ENCODE results near the gene PCGF1.

PCGF1 gene

GRCh38 chr2:74524955-74525716 lies 17.6 kb upstream of the PCGF1 start:
- TF ChIP-seq CTCF (IDR thresholded peaks at IDR 0.05; ENCODE audit: insufficient read depth, low read length, missing control alignments) = no peak
- ChIA-PET POLR2A (no interaction called here), CTCF (interaction anchor here (1.4 kb wide), 1 partner anchor 61 kb away, joined by 6 read pairs; no protein-coding TSS in a partner anchor)
- H3K4me3 ChIP-seq (ENCODE audit: low read depth, low read length) = no peak overlapping the region
- no peak for DNase-seq (ENCODE audit: low read depth, low spot score)

DNA sequence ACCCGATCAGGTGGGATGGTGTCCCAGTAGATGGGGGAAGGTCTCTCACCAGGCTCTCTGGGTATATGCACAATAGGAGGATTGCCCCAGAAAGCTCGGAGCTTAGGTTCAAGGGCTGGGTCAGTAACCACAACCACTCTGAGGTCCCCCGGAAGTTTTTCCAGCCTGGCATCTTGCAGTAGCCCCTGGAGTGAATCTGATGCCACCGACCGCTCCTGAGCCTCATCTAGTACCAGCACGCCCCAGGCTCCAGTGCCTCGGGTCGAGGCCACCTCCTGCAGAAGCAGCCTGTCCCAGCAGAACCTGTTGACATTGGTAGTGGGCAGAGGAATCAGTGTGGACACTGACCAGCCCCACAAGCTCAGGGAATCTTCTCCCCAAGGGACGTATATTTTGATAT lies 16.5 kb upstream of the PCGF1 start:
- POLR2A ChIA-PET = no interaction called here

GRCh38 chr2:74522516-74522915 lies 15.0 kb upstream of the PCGF1 start:
- DNase-seq (ENCODE audit: low read depth, low spot score) = no peak
- no peak for TF ChIP-seq CTCF (IDR thresholded peaks at IDR 0.05; ENCODE audit: insufficient read depth, low read length, missing control alignments)
- ChIA-PET POLR2A (no interaction called here), CTCF (interaction anchor here (0.7 to 1.1 kb wide), 4 partner anchors 9 to 65 kb away, joined by 3 to 4 read pairs (median 3); no protein-coding TSS in a partner anchor)
- H3K4me3 ChIP-seq (ENCODE audit: low read depth, low read length) = no peak overlapping the region

More for the DNA sequence above, 16.5 kb upstream of the PCGF1 start:
- no peak for DNase-seq (ENCODE audit: low read depth, low spot score)
- CTCF ChIA-PET = no interaction called here
- no peak for TF ChIP-seq CTCF (IDR thresholded peaks at IDR 0.05; ENCODE audit: insufficient read depth, low read length, missing control alignments)
- H3K4me3 ChIP-seq (ENCODE audit: low read depth, low read length) = no peak overlapping the region

- ChIA-PET POLR2A (interaction anchor here (0.8 kb wide), 1 partner anchor 9 kb away, joined by 3 read pairs; the partner anchor contains the start of gene PCGF1), CTCF (interaction anchor here (1.9 kb wide), 1 partner anchor 13 kb away, joined by 4 read pairs; the partner anchor contains the start of genes AUP1 and HTRA2)
- H3K4me3 ChIP-seq (ENCODE audit: low read depth, low read length) = no peak overlapping the region
- DNase-seq (ENCODE audit: low read depth, low spot score) = no peak
- no peak for TF ChIP-seq CTCF (IDR thresholded peaks at IDR 0.05; ENCODE audit: insufficient read depth, low read length, missing control alignments)
Measured at GRCh38 chr2:74516650-74517049, 9.2 kb upstream of the PCGF1 start.

DNA sequence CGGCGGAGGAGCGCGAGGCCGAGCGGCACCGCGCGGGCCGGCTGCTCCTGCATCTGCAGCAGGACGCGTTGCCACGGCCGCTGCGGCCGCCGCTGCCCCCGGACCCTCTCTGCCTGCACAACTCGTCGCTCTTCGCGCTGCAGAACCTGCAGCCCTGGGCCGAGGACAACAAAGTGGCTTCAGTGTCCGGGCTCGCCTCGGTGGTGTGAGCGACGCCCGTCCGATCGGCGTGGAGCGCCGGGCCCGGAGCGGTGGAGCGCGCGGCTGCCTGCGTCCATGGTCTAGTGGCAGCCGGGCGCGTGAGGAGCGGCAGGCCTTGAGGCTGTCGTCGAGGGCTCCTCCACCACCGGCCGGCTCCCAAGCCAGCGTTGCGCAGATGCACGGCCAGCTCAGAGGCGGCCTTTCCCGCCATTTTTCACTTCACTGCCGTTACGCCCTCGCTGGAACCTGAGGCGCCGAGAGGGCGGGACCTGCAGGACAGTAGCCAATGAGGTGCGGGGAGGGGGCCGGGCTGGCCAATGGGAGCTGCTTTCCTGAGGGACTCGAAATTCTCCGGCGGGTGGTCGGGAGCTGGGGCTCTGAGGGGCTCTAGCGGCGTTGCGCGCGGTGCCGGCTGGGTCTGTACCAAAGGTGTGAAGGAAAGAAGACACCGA lies 8.6 kb upstream of the PCGF1 start:
- TF ChIP-seq CTCF (IDR thresholded peaks at IDR 0.05; ENCODE audit: insufficient read depth, low read length, missing control alignments) = no peak
- ChIA-PET POLR2A (interaction anchor here (0.6 to 0.8 kb wide), 2 partner anchors 9 to 14 kb away, joined by 3 to 5 read pairs; partner anchors contain the start of genes HTRA2 and PCGF1), CTCF (interaction anchor here (1.9 to 2.0 kb wide), 2 partner anchors 10 to 13 kb away, joined by 4 read pairs; partner anchors contain the start of genes AUP1, DQX1 and HTRA2)
- peak overlapping the region; percentile 8; the same call in 1 of the 2 replicates for H3K4me3 ChIP-seq (ENCODE audit: low read depth, low read length)
- no peak for DNase-seq (ENCODE audit: low read depth, low spot score)
